ENCODE data around the gene PFN1. TPM values are rescaled to one million over a fixed set of nuclear protein-coding genes. Genes with fewer than 3 reads are reported as not detected.

Gene PFN1
- total RNA-seq, 2 donors from 2014 or later, result 880 to 935 TPM

GRCh38 chr17:4986403-4986802 is 38.1 kb upstream of the PFN1 start:
- H3K9me3 ChIP-seq (ENCODE audit: control insufficient read depth, low read length), result no peaks in the 10 kb centered on the region
- Mint-ChIP-seq H3K27ac (no peak overlapping the region), H3K27me3 (ENCODE audit: insufficient read depth) (peaks cover 43% of the 10 kb centered on the region), H3K9me3 (no peaks in the 10 kb centered on the region), H3K4me1 (peaks cover 17% of the 10 kb centered on the region), H3K4me3 (peak overlapping the region; percentile 74), H3K36me3 (ENCODE audit: low read depth) (peaks cover 4% of the 10 kb centered on the region)
- DNase-seq, result no peak
- peaks cover 12% of the 10 kb centered on the region for H3K27me3 ChIP-seq (ENCODE audit: control insufficient read depth, insufficient read depth, low read length, poor library complexity, severe bottlenecking)
- 90 to 92% methylated on average over 4 to 5 of the region's 5 CpGs for WGBS, 2 experiments (ENCODE audit: insufficient coverage in 1 of 2, insufficient read length in 1 of 2)
- H3K4me3 ChIP-seq (ENCODE audit: low read length), result peak overlapping the region; percentile 80
- no peak overlapping the region for H3K27ac ChIP-seq (ENCODE audit: low read depth, low read length)
- H3K4me1 ChIP-seq (ENCODE audit: control insufficient read depth, insufficient read depth, low read length), result no peaks in the 10 kb centered on the region
- H3K9ac ChIP-seq (ENCODE audit: extremely low read depth, low read length, poor library complexity, severe bottlenecking), result no peak overlapping the region
- no peak for TF ChIP-seq CTCF (conservative IDR thresholded peaks at IDR 0.05)
- no peaks in the 10 kb centered on the region for H3K36me3 ChIP-seq (ENCODE audit: control insufficient read depth, insufficient read depth, low read length)

- Histone ChIP-seq H3K27me3 (ENCODE audit: control insufficient read depth, insufficient read depth, low read length, poor library complexity, severe bottlenecking) (peaks cover 13% of the 10 kb centered on the region), H3K27ac (ENCODE audit: low read depth, low read length) (no peak overlapping the region), H3K9me3 (ENCODE audit: control insufficient read depth, low read length) (no peaks in the 10 kb centered on the region), H3K9ac (ENCODE audit: extremely low read depth, low read length, poor library complexity, severe bottlenecking) (no peak overlapping the region), H3K4me1 (ENCODE audit: control insufficient read depth, insufficient read depth, low read length) (peaks cover 3% of the 10 kb centered on the region), H3K36me3 (ENCODE audit: control insufficient read depth, insufficient read depth, low read length) (peaks cover 22% of the 10 kb centered on the region), H3K4me3 (ENCODE audit: low read length) (no peak overlapping the region)
- DNase-seq, result no peak
- no peaks in the 10 kb centered on the region for H3K9me3 Mint-ChIP-seq
- H3K27me3 Mint-ChIP-seq (ENCODE audit: insufficient read depth), result peaks cover 50% of the 10 kb centered on the region
- no peak for TF ChIP-seq CTCF (conservative IDR thresholded peaks at IDR 0.05)
- peaks cover 26% of the 10 kb centered on the region for H3K36me3 Mint-ChIP-seq (ENCODE audit: low read depth)
- WGBS, 2 experiments (ENCODE audit: insufficient coverage in 1 of 2, insufficient read length in 1 of 2), result 72 to 73% methylated on average over 5 of the region's 5 CpGs
- H3K27ac Mint-ChIP-seq, result no peak overlapping the region
- no peak overlapping the region for H3K4me3 Mint-ChIP-seq
- peaks cover 14% of the 10 kb centered on the region for H3K4me1 Mint-ChIP-seq
Measured at GRCh38 chr17:4982305-4982704, 34.0 kb upstream of the PFN1 start.

- no peaks in the 10 kb centered on the region for H3K9me3 ChIP-seq (ENCODE audit: control insufficient read depth, low read length)
- peak; percentile 84 for TF ChIP-seq CTCF (conservative IDR thresholded peaks at IDR 0.05)
- H3K4me1 ChIP-seq (ENCODE audit: control insufficient read depth, insufficient read depth, low read length), result peaks cover 3% of the 10 kb centered on the region
- Mint-ChIP-seq H3K27me3 (ENCODE audit: insufficient read depth) (peaks cover 50% of the 10 kb centered on the region), H3K9me3 (no peaks in the 10 kb centered on the region), H3K4me1 (peaks cover 8% of the 10 kb centered on the region), H3K27ac (no peak overlapping the region), H3K4me3 (no peak overlapping the region), H3K36me3 (ENCODE audit: low read depth) (peaks cover 31% of the 10 kb centered on the region)
- no peak overlapping the region for H3K4me3 ChIP-seq (ENCODE audit: low read length)
- 48 to 58% methylated on average over 3 to 6 of the region's 6 CpGs for WGBS, 2 experiments (ENCODE audit: insufficient coverage in 1 of 2, insufficient read length in 1 of 2)
- peaks cover 13% of the 10 kb centered on the region for H3K27me3 ChIP-seq (ENCODE audit: control insufficient read depth, insufficient read depth, low read length, poor library complexity, severe bottlenecking)
- H3K36me3 ChIP-seq (ENCODE audit: control insufficient read depth, insufficient read depth, low read length), result peaks cover 29% of the 10 kb centered on the region
- H3K27ac ChIP-seq (ENCODE audit: low read depth, low read length), result no peak overlapping the region
- peak; percentile 88 for DNase-seq
- H3K9ac ChIP-seq (ENCODE audit: extremely low read depth, low read length, poor library complexity, severe bottlenecking), result no peak overlapping the region
Measured at GRCh38 chr17:4980644-4981216, 32.4 kb upstream of the PFN1 start.
